ENCODE data around the gene TRAF3IP3.
A peak's percentile ranks its signal among the peaks of the same experiment; 100 is the strongest.

The TRAF3IP3 gene

GRCh38 chr1:209755926-209756614 is at the start of gene TRAF3IP3:
TSS of gene TRAF3IP3 (plus strand) at chr1:209756053. CDS start at chr1:209760040, 3,987 bp downstream.
- TF ChIP-seq CTCF (IDR thresholded peaks at IDR 0.05; ENCODE audit: control extremely low read depth, extremely low read depth, low read depth, missing control alignments): no peak
- DNase-seq (ENCODE audit: extremely low spot score): peak; percentile 76
- POLR2A ChIA-PET: interaction anchor here (0.7 kb wide), 1 partner anchor 12 kb away, joined by 3 read pairs; no protein-coding TSS in a partner anchor
- CTCF ChIA-PET: interaction anchor here (0.7 to 6.9 kb wide), 7 partner anchors 8 to 68 kb away, joined by 3 to 53 read pairs (median 5); no protein-coding TSS in a partner anchor

- POLR2A ChIA-PET: no interaction called here
- DNase-seq (ENCODE audit: extremely low spot score): no peak
- TF ChIP-seq CTCF (IDR thresholded peaks at IDR 0.05; ENCODE audit: control extremely low read depth, extremely low read depth, low read depth, missing control alignments): no peak
- CTCF ChIA-PET: interaction anchor here (1.0 to 3.5 kb wide), 6 partner anchors 13 to 131 kb away, joined by 3 to 12 read pairs (median 3); no protein-coding TSS in a partner anchor
These were observed 49.2 kb upstream of the TRAF3IP3 start for GRCh38 chr1:209706622-209707021.

- DNase-seq (ENCODE audit: extremely low spot score): no peak
- POLR2A ChIA-PET: no interaction called here
- no peak for TF ChIP-seq CTCF (IDR thresholded peaks at IDR 0.05; ENCODE audit: control extremely low read depth, extremely low read depth, low read depth, missing control alignments)
- CTCF ChIA-PET: interaction anchor here (1.0 to 2.2 kb wide), 5 partner anchors 14 to 132 kb away, joined by 3 to 12 read pairs (median 3); no protein-coding TSS in a partner anchor
These were observed 48.5 kb upstream of the TRAF3IP3 start for GRCh38 chr1:209707308-209707707.

GRCh38 chr1:209708297-209708696 is 47.6 kb upstream of the TRAF3IP3 start:
- CTCF ChIA-PET: interaction anchor here (1.0 to 2.2 kb wide), 3 partner anchors 15 to 20 kb away, joined by 3 to 12 read pairs (median 4); no protein-coding TSS in a partner anchor
- POLR2A ChIA-PET: no interaction called here
- DNase-seq (ENCODE audit: extremely low spot score): no peak

GRCh38 chr1:209710093-209710492 is 45.8 kb upstream of the TRAF3IP3 start:
- TF ChIP-seq CTCF (IDR thresholded peaks at IDR 0.05; ENCODE audit: control extremely low read depth, extremely low read depth, low read depth, missing control alignments): no peak
- ChIA-PET CTCF (interaction anchor here (1.5 kb wide), 1 partner anchor 44 kb away, joined by 3 read pairs; no protein-coding TSS in a partner anchor), POLR2A (no interaction called here)
- no peak for DNase-seq (ENCODE audit: extremely low spot score)

More at GRCh38 chr1:209708297-209708696, 47.6 kb upstream of the TRAF3IP3 start:
- no peak for TF ChIP-seq CTCF (IDR thresholded peaks at IDR 0.05; ENCODE audit: control extremely low read depth, extremely low read depth, low read depth, missing control alignments)

- ChIA-PET POLR2A (no interaction called here), CTCF (interaction anchor here (1.5 kb wide), 1 partner anchor 45 kb away, joined by 3 read pairs; no protein-coding TSS in a partner anchor)
- no peak for DNase-seq (ENCODE audit: extremely low spot score)
- TF ChIP-seq CTCF (IDR thresholded peaks at IDR 0.05; ENCODE audit: control extremely low read depth, extremely low read depth, low read depth, missing control alignments): no peak
These were observed 45.0 kb upstream of the TRAF3IP3 start for GRCh38 chr1:209710847-209711246.

Measured in GM10248 (cell line).